ENCODE measurements around the gene LSAMP.

LSAMP gene

GRCh38 chr3:116445311-116445841 is at the start of gene LSAMP:
TSS of gene LSAMP (minus strand) at chr3:116445487.
- DNase-seq: no peak

- no peak for DNase-seq
These were observed 47.1 kb upstream of the LSAMP start for GRCh38 chr3:116492379-116492778.

- no peak for DNase-seq
These were observed 37.8 kb upstream of the LSAMP start for GRCh38 chr3:116483135-116483534.

GRCh38 chr3:116476691-116477090 is 31.4 kb upstream of the LSAMP start:
- DNase-seq: no peak

- no peak for DNase-seq
These were observed 29.5 kb upstream of the LSAMP start for GRCh38 chr3:116474801-116475200.

GRCh38 chr3:116474032-116474780 is 28.9 kb upstream of the LSAMP start:
- DNase-seq: no peak

GRCh38 chr3:116473602-116474001 is 28.3 kb upstream of the LSAMP start:
- DNase-seq: no peak

- no peak for DNase-seq
These were observed 25.4 kb upstream of the LSAMP start for GRCh38 chr3:116470605-116471197.

GRCh38 chr3:116469546-116469945 is 24.3 kb upstream of the LSAMP start:
- DNase-seq: no peak

GRCh38 chr3:116464276-116464798 is 19.1 kb upstream of the LSAMP start:
- DNase-seq: no peak

GRCh38 chr3:116453666-116454346 is 8.5 kb upstream of the LSAMP start:
- no peak for DNase-seq

- no peak for DNase-seq
These were observed 4.5 kb upstream of the LSAMP start for GRCh38 chr3:116449546-116450350.

GRCh38 chr3:116445990-116446389 is 703 bp upstream of the LSAMP start:
- no peak for DNase-seq

GRCh38 chr3:116444819-116445310 is 422 bp downstream of the LSAMP start:
- no peak for DNase-seq

GRCh38 chr3:116444115-116444747 is 1.1 kb downstream of the LSAMP start:
- no peak for DNase-seq

GRCh38 chr3:116443191-116443661 is 2.1 kb downstream of the LSAMP start:
- no peak for DNase-seq

- DNase-seq: no peak
These were observed 2.8 kb downstream of the LSAMP start for GRCh38 chr3:116442331-116443021.

- no peak for DNase-seq
These were observed 3.6 kb downstream of the LSAMP start for GRCh38 chr3:116441652-116442051.

GRCh38 chr3:116440196-116440595 is 5.1 kb downstream of the LSAMP start:
- no peak for DNase-seq

- no peak for DNase-seq
These were observed 11.7 kb downstream of the LSAMP start for GRCh38 chr3:116433552-116433951.

- DNase-seq: no peak
These were observed 12.5 kb downstream of the LSAMP start for GRCh38 chr3:116432795-116433194.
